Measurements from ENCODE around the gene APOL4. TPM values are rescaled to one million over a fixed set of nuclear protein-coding genes. Genes with fewer than 3 reads are reported as not detected.
A peak's percentile ranks its signal among the peaks of the same experiment; 100 is the strongest.
"Not testable (repeated sequence)": the region's sequence is repeated elsewhere in the genome, so short reads cannot be mapped to it uniquely, and the experiment has no call there.

APOL4 gene, protein sequence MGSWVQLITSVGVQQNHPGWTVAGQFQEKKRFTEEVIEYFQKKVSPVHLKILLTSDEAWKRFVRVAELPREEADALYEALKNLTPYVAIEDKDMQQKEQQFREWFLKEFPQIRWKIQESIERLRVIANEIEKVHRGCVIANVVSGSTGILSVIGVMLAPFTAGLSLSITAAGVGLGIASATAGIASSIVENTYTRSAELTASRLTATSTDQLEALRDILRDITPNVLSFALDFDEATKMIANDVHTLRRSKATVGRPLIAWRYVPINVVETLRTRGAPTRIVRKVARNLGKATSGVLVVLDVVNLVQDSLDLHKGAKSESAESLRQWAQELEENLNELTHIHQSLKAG
- total RNA-seq: 3.5 TPM

DNA sequence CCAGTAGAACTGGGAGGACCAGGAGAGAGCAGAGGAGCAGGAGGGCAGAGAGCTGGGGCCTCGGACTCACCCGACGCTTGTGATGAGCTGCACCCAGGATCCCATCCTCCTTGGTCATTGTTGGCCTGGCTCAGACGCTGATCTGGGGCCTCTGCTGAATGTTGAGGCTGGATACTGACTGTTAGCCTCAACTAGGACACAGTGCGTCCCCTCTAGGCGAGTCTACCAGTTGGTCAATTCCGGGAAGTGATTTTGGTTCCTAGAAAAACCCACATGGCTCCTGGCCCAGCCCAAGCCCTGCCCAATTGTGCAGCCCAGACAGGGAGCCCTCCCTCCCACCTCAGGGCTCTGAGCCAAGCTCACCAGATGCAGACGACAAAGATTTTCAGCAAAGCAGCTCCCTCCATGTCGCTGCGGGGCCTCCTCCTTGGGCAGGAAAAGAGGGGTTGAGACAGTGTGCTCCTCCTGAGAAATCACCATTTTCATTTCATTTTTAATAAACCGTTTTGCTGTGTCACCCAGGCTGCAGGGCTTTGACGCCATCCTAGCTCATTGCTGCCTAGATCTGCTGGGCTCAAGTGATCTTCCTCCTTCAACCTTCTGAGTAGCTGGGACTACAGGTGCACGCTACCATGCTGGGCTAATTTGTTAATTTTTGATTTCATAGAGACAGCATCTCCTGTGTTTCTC is at the start of gene APOL4:
Gene APOL4 (minus strand): TSS at position 180 of the 690 bp plus-strand sequence. CDS start 75 bp downstream, at position 105.
- ATAC-seq: peak; percentile 11

DNA sequence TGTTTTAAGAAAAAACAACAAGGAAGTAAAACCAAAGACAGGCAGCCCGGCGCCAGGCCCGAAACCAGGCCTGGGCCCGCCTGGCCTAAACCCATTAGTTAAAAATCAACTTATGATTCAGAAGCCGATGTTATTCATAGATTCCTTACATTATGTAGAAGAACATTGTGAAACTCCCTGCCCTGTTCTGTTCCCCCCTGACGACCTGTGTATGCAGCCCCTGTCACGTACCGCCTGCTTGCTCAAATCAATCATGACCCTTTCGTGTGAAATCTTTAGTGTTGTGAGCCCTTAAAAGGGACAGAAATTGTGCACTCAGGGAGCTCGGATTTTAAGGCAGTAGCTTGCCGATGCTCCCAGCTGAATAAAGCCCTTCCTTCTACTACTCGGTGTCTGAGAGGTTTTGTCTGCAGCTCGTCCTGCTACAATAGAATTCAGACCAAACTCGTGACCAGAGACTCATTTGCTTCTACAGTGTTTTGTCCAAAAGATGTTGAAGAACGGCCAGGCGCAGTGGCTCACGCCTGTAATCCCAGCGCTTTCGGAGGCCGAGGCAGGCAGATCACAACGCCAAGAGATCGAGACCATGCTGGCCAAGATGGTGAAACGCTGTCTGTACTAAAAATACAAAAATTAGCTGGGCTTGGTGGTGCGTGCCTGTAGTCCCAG is 48.8 kb upstream of the APOL4 start:
- not testable (repeated sequence) for ATAC-seq

DNA sequence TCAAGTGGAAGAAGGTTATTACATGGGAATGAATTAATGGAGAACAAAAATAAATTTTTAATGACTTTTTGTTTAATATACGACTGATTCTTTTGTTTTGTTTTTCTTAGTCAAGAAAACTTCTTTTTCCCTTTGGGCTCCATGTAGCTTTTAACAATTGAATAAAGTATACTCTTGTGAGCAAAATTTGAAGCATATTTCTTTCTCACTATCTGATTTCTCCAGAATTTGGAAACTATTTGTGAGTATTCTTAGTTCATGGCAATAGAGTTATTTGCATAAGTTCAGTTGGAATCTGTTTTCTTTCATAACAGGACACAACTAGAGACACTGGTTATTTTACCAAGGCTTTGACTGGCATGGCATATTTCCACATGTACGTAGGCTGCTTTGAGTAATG is 47.6 kb upstream of the APOL4 start:
- no peak for ATAC-seq

DNA sequence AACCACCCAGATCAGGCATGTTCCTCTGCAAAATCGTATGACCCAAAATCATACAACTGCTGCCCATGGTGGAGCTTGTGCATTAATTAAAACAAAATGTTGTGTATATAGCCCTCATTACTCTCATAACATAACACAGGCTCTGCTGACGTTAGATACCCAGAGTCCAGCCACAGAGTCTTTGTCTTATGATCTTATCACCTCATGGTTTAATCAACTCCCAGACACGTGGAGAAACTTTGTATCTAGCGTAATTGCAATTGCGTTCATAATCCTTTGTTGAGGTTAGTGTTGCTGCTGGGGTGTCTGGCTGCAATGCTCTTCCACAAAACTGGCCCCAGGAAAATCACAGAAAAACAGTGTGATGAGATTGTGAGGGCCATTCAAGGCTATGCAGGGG is 46.3 kb upstream of the APOL4 start:
- ATAC-seq: no peak

DNA sequence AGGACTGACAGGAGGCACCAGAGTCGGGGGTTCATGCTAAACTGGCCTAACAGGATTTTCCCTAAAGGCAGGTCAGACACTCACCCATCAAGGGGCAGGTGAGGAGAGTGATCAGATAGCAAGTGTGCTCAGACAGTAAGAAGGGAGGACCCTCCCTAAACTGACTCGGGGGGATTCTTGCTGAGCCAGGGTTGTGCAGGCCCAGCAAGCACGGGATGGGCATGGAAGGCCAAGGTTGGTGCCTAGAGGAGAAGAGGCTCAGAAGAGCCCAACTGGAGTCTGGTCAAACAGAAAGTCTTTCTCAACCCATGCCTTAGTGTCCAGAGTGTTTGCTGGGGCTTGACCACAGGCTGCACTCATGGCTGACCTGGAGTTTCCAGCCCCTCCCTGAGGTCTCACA is 45.1 kb upstream of the APOL4 start:
- ATAC-seq: no peak

DNA sequence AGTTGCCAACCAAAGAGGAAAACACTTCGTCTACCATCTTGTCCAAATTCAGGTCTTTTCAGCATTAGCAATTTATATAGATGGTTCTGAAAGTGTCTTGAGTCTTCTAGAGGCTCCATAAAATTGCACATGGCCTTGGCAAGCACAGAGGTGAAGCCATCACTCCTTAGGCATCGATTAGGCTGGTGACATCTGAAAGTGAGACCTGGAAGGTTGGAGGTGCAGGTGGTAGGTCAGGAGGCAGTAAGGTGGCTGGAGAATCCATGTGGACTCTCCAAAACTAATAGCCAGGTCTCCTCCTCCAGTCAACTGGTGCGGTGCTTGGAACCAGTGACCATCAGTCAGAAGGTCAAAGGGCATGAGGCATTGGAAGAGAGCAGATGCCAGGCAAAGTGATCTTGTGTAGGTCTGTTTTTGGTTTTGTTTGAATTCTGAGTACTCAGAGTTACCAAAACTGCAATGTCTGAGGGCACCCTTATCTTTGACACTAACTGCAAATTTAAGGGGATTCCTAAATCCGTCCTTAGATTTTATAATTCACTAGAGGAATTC is 44.3 kb upstream of the APOL4 start:
- ATAC-seq: no peak

DNA sequence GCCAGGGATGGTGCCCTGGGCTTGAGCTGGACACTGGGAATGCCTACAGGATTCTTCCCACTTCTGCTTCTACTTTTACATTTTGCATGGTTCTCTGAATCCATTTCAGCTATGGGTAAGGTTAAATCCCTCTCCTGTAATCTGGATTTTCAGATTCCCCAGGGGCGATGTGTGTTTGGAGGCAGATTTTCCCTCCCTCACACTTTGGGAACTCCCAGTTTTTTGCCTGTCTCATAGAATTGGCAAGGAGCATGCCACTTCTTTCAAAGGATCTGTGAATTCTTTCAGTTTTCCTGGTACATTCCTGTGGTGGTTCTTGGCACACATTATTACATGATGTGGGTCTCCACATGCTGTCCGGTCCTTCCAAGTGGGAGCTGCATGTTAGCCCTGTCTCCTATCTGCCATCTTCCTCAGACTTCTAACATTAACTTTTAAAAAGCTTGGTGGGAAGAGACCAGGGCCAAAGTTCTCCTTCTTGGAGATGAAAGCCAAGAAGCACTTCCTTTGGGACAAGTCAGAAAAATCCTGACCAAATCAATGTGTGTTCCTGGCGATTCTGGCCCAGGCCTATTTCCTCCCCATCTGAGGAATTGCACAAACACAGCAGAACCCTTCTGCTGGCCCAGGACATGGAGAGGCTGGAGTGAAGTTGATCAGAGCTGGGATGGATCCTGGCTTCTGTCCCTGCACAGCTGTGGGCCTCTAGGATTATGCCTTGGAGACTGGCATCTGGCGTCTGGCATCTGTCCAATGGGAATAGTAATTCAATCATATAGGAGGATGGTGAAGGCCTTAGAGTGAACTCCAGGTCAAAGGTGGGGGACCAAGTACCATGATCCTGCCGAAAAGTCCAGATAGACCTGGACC is 43.1 kb upstream of the APOL4 start:
- ATAC-seq: no peak

DNA sequence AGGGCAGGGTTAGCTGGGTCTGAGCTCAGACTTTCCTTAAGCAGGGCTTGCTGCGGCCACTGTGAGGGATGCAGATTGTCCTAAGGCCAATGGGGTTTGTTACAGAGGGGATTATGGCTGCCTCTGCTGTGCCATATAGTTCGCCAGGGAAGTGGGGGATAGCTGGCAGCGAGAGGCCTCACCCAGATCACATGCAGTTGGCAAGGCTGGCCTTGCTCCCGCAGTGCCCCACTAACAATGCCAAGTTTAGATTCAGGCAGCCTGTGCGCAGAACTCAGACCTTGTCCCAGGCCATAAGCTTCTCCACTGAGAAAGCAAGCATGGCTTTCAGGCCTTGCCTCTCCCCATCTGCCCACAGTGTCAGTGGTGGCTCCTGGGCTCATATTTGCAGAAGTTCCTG is 42.4 kb upstream of the APOL4 start:
- ATAC-seq: no peak

DNA sequence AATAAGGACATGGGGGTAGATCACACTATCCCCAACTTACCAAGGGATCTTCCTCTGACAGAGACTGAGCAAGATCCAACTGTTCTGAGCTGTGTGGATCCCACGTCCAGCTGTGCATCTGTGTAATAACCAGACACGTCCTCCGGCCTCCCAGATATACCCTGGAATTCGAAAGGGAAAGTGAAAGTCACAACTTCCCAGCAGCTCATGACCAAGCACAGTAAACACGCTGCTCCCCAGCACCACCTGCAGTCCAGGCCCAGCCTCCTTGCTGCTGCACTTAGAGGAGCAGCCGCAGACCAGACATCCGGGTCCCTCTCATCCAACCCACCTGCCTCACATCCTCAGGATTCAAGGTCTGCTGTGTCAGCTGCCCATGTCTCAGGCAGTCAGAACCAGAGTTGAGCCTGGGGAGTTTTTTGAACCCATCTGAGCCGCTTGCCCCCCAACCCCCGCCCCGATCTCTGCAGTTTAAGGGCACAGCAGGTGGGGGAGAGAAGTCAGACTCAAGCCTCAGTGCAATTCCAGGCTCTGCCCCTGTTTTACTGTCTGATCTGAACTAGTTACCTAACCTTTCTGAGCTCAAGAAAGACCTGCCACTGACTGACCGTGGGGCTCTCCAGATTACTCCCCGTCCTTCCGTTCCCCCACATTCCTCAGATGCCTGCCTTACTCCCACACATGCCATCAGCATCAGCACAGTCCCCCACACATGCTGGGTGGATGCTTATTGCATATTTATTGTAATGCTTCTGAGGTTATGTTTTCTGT is 38.0 kb upstream of the APOL4 start, which contains the start of gene APOL2:
Gene APOL2 (minus strand): TSS at position 127 of the 771 bp plus-strand sequence. CDS start 6,365 bp downstream, outside the sequence.
- ATAC-seq: peak; percentile 91

DNA sequence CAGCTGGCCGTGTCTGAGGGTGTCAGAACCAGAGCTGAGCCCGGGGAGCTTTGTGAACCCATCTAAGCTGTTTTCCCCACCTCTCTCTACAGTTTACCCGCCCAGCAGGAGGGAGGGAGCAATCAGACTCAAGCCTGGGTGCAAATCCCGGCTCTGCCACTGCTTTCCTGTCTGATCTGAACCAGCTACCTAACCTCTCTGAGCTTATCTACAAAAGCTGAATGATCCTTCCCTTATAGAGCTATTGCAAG is 37.5 kb upstream of the APOL4 start:
- no peak for ATAC-seq

DNA sequence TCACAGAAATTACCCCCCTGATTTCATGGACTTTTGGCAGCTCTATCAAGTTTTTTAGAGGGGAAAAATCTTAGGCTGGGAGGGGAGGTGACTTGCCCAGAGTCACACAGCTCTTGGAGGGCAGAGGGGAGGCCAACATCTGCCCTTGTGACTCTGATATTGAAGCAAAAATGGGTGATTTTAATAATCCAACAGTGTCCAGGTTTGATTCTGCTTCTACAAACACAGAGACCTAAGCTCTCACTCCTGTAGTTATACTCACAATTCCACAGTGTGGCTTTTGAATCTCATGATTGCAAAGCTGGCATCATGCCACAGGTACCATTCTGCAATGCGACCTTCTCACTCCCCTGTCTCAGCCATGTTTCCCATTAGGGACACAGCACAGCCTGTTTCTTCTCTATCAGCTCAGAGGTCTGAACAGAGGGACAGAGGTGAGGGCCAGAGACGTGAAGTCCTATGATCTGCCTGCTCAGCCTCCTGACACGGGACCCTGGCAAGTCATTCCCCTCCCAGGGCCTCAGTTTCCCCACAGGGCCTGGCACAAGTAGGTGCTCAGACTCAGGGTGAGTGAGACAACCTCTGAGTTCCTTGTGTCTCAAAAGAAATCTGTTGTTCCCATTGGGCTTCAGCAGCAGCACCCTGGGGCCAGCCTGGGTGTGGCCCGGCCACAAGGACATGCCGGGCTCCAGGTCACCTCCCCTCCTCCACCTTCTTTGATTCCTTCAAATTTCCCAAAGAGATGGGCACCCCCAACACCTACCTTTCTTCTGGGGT is 37.0 kb upstream of the APOL4 start:
- ATAC-seq: peak; percentile 45

DNA sequence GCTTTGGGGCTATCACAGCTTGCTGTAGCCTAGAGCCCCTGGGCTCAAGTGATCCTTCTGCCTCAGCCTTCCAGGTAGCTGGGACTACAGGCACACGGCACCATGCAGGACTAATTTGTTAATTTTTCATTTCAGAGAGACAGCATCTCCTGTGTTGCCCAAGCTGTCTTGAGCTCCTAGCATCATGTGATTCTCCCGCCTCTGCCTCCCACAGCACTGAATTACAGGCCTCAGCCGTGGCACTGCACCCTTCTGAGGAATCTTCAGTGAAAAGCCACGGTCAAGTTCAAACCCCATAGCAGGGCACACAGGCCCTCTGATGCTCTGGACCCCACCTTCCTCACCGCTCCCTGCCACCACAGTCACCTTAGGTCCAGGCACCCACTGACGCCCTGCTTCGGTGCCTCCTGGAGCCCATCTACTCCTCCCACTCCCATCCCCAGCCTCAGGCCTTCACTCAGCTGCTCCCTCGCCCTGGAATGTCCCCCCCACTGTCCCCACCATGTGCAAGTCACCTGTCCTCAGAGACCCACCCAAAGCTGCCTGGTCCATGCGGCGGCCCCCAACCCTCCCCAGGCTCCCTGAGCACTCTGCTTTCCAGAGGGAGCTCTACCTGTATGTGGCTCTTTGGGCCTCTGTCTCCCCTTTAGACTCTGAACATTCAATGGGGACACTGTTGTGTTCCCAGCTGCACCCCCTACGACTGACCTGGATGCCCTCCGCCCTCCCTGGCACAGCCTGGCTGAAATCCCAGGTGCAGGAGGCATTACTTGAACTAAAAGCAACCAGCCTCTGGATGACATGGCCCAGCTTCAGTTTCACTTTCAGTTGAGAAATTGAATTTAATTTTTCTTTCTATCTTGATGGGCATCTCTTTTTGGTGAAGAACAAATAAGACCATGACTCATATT is 36.1 kb upstream of the APOL4 start:
- ATAC-seq: no peak

DNA sequence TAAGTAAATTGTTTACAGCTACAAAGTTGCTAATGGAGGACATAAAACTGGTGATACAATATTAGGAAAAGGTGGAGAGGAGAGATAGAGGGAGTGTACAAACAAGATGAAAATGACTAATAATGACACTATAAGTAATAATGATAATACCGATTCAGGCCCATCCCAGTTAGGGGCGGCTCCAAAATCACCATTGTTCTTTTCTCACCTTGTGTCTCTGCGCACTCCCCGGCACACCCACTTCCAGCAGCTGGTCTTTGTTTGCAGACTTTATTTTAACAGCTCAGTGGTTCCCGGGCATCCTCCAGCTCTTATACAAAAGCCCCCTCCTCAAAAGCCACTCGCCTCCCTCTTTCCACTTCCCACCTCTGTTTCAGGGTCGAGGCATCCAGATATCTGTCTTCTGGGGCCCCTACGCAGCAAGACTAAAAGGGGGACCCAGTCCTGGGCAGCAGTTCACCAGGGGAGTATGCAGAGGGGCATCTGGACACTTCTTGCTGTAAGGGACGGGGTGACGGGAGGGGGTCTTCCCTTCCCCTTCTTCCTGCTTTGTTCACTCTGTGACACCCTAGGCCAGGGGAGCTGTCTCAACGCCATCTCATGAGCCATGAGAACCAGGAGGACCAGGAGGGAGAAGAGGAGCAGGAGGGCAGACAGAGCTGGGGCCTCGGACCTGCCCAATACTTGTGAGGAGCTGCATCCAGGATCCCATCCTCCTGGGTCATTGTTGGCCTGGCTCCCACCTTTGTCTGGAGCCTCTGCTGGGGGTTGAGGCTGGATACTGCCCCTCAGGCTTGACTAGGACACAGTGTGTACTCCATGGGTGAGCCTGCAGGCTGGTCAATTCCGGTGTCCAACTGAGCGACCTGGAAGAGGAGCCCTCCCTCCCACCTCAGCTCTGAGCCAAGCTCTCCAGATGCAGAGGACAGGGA is 35.0 kb upstream of the APOL4 start:
- ATAC-seq: peak; percentile 57

DNA sequence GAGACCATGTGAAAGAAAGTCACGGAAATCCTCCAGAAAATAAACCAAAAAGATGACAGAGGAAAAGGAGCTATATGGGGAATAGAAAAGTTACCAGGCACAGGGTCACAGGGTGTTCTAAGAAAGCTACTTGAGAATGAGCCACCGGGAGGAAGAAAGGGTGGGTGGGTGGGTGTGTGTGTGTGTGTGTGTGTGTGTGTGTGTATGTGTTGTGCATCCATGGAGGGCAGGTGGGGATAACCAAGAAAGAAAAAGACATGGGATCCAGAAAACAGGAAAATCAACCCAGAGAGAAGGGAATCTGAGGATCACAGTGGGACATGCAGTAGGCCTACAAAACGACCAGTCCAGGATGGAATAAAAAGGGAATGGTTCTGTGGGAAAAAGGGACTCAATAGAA is 34.0 kb upstream of the APOL4 start:
- ATAC-seq: no peak

DNA sequence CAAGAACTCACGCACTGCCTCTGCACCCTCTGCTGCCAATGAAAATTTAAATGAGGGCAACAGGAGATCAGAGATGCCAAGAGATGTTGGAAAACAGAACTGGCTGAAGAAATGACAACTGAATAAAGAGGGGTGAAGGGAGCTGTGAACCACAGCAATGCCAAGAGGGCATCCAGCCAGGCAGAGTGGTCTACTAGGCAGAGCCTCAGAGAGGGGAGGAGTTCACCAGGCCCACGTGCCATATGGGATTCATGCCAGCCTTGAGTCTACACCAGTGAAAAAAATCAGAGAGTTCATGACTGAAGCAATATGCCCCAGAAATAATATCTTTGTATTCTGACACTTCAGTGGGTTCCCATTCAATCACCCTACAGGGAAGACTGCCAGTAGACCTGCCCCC is 33.3 kb upstream of the APOL4 start:
- no peak for ATAC-seq

DNA sequence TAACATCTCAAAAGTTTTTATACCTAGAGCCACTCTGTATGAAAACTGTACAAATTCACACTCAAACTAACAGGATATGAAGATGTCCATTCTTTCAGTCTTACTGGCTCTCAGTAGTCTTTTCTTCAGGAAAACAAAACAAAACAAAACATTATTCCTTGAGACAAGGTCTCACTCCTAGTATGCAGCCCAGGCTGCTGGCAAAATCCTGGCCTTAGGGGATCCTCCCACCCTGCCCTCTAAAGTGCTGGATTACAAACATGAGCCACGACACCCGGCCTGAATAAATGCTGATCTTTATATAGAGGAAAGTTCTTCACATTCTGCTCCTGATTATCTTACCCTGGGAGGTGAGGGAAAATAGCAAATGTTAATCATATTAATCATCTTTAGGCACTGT is 32.6 kb upstream of the APOL4 start:
- no peak for ATAC-seq

DNA sequence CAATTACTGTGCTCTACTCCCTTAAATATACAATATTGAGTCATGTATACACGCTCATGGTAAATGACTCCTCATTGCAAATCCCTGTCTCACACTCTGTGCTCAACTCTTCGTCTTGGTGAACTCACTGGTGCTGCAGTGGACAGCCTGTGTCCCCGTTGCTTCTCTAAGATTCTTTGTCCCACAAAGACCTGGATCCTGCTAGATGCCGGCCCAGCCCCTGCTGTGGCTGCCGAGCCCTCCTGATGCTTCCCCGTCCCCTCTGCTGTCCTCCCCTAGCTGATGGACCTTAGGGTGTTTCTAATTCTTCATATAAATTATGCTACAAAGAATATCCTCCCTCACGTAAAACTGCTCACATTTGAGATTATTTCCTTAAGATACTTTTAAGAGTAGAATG is 32.2 kb upstream of the APOL4 start:
- no peak for ATAC-seq

DNA sequence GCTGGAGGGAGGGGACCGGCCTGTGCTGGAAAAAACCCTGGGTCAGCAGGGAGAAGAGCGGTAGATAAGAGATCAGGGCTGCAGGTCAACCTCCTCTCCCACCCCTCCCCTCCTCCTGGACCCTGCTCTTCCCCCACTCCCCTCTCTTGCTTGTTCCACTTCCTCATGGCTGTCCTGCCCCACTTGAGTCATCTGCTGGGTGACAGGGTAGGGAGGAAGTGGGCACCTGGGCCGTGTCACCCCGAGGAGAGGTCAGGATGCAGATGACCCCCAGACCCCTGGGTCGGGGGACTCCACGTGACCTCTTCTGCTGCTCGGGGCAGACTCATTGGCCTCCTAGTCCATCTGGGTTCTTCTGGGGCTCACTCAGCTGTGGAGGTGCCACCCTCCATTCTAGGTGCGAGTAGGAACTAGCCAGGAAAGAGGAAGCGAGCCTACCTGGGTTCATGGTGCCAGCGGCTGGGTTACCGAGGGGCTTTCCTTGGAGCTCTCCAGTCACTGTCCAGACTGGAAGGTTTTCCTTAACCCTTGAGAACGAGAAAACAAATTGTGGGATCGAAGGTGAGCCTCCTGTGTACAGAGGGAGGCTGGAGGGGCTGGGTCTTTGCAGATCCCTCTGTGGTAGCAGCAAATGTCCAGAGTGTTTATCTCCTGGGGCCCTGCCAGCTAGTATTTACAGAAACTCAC is 31.2 kb upstream of the APOL4 start:
- no peak for ATAC-seq

Measured in esophagus mucosa (tissue), 1 donor.